A549 (cell line): Measurements from ENCODE around the gene FBXO28. TPM values are rescaled to one million over a fixed set of nuclear protein-coding genes. Genes with fewer than 3 reads are reported as not detected.

Experiments
- ATAC-seq, 2 experiments: fragments of 200-7000 bp in 1 of 2; fragments of >200 bp in 1 of 2; cut with Nextera tagmentation in 1 of 2; cut with Tn5 transposase in 1 of 2; 3 replicates each; pipeline versions ENCODE4 v1.8.0 to v1.9.1; 2018 to 2020; ENCODE audit warnings: mild to moderate bottlenecking in 1 of 2, moderate library complexity in 1 of 2
- CTCF ChIA-PET: fragments of 300-600 bp; sonication (Branson Sonifier 250); formaldehyde crosslinking; extraction: SDS; loops from one replicate; lab custom pipeline; 2021; ENCODE audit warnings: antibody characterized with exemption, inconsistent platforms; lab: Yijun Ruan, JAX
- POLR2A ChIA-PET: fragments of 350-600 bp; formaldehyde crosslinking; extraction: SDS; loops from one replicate; lab custom pipeline; 2021; ENCODE audit warnings: antibody characterized with exemption, inconsistent platforms; lab: Yijun Ruan, JAX
- DNase-seq, 2 experiments: peaks; one replicate each; pipeline versions ENCODE4 v3.0.0 to v3.0.0-alpha.2; 2011 to 2016; ENCODE audit warnings: low read depth in 1 of 2, low spot score in 1 of 2
- FAIRE-seq: peaks from 2 replicates; lab custom pipeline; 2011; peaks lifted over from hg19 to GRCh38; lab: Jason Lieb, UNC
- H3K27ac ChIP-seq, 2 experiments: fragments of >200 bp; sonication (Bioruptor Twin); formaldehyde crosslinking; 3 replicates each; pipeline ENCODE4 v1.5.1; 2016 to 2017
- H3K4me1 ChIP-seq: fragments of >200 bp; sonication (Bioruptor Twin); formaldehyde crosslinking; 3 replicates; pipeline ENCODE4 v1.6.1; 2016
- H3K4me2 ChIP-seq: fragments of >200 bp; sonication (Bioruptor Twin); formaldehyde crosslinking; 3 replicates; pipeline ENCODE4 v1.6.1; 2016
- H3K4me3 ChIP-seq: fragments of >200 bp; sonication (Bioruptor Twin); formaldehyde crosslinking; 3 replicates; pipeline ENCODE4 v1.5.1; 2016
- H3K9me3 ChIP-seq: fragments of >200 bp; sonication (Bioruptor Twin); formaldehyde crosslinking; 3 replicates; pipeline ENCODE4 v1.6.1; 2016
- E2F6 ChIP-seq: IDR thresholded peaks from 2 replicates; pipeline ENCODE4 v1.6.1; 2012; ENCODE audit warnings: low read depth, borderline replicate concordance
- EHMT2 ChIP-seq: fragments of 200-600 bp; sonication (generic); IDR thresholded peaks from 2 replicates; pipeline ENCODE4 v1.6.1; 2016; ENCODE audit warnings: antibody characterized with exemption, low read depth, mild to moderate bottlenecking, moderate library complexity
- ELK1 ChIP-seq: fragments of 150-350 bp; IDR thresholded peaks from 2 replicates; pipeline ENCODE4 v1.6.1; 2014; ENCODE audit warnings: low read depth, mild to moderate bottlenecking, low read length
- ESRRA ChIP-seq: fragments of 150-350 bp; IDR thresholded peaks from 2 replicates; pipeline ENCODE4 v1.6.1; 2014; ENCODE audit warnings: mild to moderate bottlenecking, low read length, borderline replicate concordance
- FOSB ChIP-seq: fragments of 250-450 bp; sonication (Bioruptor Pico); IDR thresholded peaks from 2 replicates; pipeline ENCODE4 v1.5.0; 2020; ENCODE audit warnings: mild to moderate bottlenecking, moderate library complexity
- FOSL2 ChIP-seq, 2 experiments: fragments of 450-650 bp in 1 of 2; fragments of >200 bp in 1 of 2; sonication (Bioruptor Twin) in 1 of 2; formaldehyde crosslinking; IDR thresholded peaks; 2 replicates each; pipeline versions ENCODE4 v1.5.0 to v1.6.1; 2016 to 2020; ENCODE audit warnings: mild to moderate bottlenecking in 1 of 2, moderate library complexity in 1 of 2
- HDAC2 ChIP-seq: fragments of 200-600 bp; sonication (generic); IDR thresholded peaks from 2 replicates; pipeline ENCODE4 v1.6.1; 2016
- HMGXB4 ChIP-seq: fragments of 250-450 bp; sonication (Bioruptor Pico); IDR thresholded peaks from 2 replicates; pipeline ENCODE4 v1.5.0; 2021; ENCODE audit warnings: mild to moderate bottlenecking, moderate library complexity, borderline replicate concordance
- JUNB ChIP-seq: fragments of >200 bp; sonication (Bioruptor Twin); formaldehyde crosslinking; IDR thresholded peaks from 2 replicates; pipeline ENCODE4 v1.6.1; 2016
- MAZ ChIP-seq: fragments of 150-350 bp; IDR thresholded peaks from 2 replicates; pipeline ENCODE4 v1.6.1; 2014; ENCODE audit warnings: antibody characterized with exemption, low read depth, low read length, borderline replicate concordance
- MYC ChIP-seq: IDR thresholded peaks from 2 replicates; pipeline ENCODE4 v1.6.1; 2012; ENCODE audit warnings: mild to moderate bottlenecking, inconsistent platforms, low read length, improper control_type of control experiment, borderline replicate concordance
- NFE2L2 ChIP-seq: fragments of 150-350 bp; conservative IDR thresholded peaks from 2 replicates; pipeline ENCODE4 v1.6.1; 2014; ENCODE audit warnings: low read length
- PHF8 ChIP-seq: fragments of 200-600 bp; sonication (generic); IDR thresholded peaks from 2 replicates; pipeline ENCODE4 v1.6.1; 2016; ENCODE audit warnings: low read depth, mild to moderate bottlenecking, antibody characterized with exemption, moderate library complexity, borderline replicate concordance
- RCOR1 ChIP-seq: fragments of 150-350 bp; IDR thresholded peaks from 2 replicates; pipeline ENCODE4 v1.6.1; 2014; ENCODE audit warnings: antibody characterized with exemption, low read length, low read depth
- REST ChIP-seq: fragments of 200-600 bp; sonication (generic); IDR thresholded peaks from 2 replicates; pipeline ENCODE4 v1.6.1; 2016; ENCODE audit warnings: antibody characterized with exemption, mild to moderate bottlenecking, moderate library complexity
- SREBF2 ChIP-seq: fragments of 450-650 bp; IDR thresholded peaks from 2 replicates; pipeline ENCODE4 v1.6.1; 2014; ENCODE audit warnings: mild to moderate bottlenecking, moderate library complexity
- ZNF302 ChIP-seq: fragments of 250-450 bp; sonication (Bioruptor Pico); IDR thresholded peaks from 2 replicates; pipeline ENCODE4 v1.9.0; 2021; ENCODE audit warnings: inconsistent platforms, mild to moderate bottlenecking, moderate library complexity
- WGBS: methylation state at CpG from one replicate; pipeline ENCODE4 v1.1.6; 2017; ENCODE audit errors: missing lambda C conversion rate; 5-methylcytosine and 5-hydroxymethylcytosine counted together
- polyA plus RNA-seq, 4 experiments: library from polyadenylated mRNA; depleted of rRNA in 3 of 4; stranded (reverse); fragments of >200 nt; fragmentation: RNase III in 1 of 4; extraction: RNeasy Plus Mini Kit Qiagen cat#74134 plus additional on column Dnase treatment in 1 of 4; gene quantifications; 2 replicates in 3 of 4; 3 replicates in 1 of 4; pipeline ENCODE4 v1.2.3, GENCODE V29; 2011 to 2017

FBXO28 gene
- polyA plus RNA-seq, 2 of the 4 experiments (the other 2 are of a cell fraction): 19.1 to 31.5 TPM

- CTCF ChIA-PET: interaction anchor here (0.6 kb wide), 1 partner anchor 1463 kb away, joined by 5 read pairs; no protein-coding TSS in a partner anchor
- FAIRE-seq: no peak
Observed at GRCh38 chr1:224177356-224177999, 63.6 kb downstream of the FBXO28 start.

GRCh38 chr1:224178894-224179293 is 65.0 kb downstream of the FBXO28 start:
- Histone ChIP-seq H3K4me2 (no peak overlapping the region), H3K9me3 (no peaks in the 10 kb centered on the region), H3K4me1 (peaks cover 3% of the 10 kb centered on the region; the same call in 1 of the 3 replicates), H3K4me3 (no peak overlapping the region), H3K27ac (no peak overlapping the region)
- ATAC-seq (no peak), FAIRE-seq (no peak), DNase-seq (no peak)
- ChIA-PET CTCF (interaction anchor here (0.8 kb wide), 1 partner anchor 9 kb away, joined by 3 read pairs; no protein-coding TSS in a partner anchor), POLR2A (no interaction called here)
- whole genome bisulfite sequencing: 93% methylated on average over 5 of the region's 5 CpGs
- TF ChIP-seq SREBF2 (no peak), REST (no peak), JUNB (no peak), EHMT2 (no peak), E2F6 (no peak), ELK1 (no peak)

More at GRCh38 chr1:224177356-224177999, 63.6 kb downstream of the FBXO28 start:
- ATAC-seq (no peak), DNase-seq (no peak)
- Histone ChIP-seq H3K9me3 (no peaks in the 10 kb centered on the region), H3K4me2 (no peak overlapping the region), H3K4me3 (no peak overlapping the region), H3K4me1 (peaks cover 3% of the 10 kb centered on the region; the same call in 1 of the 3 replicates), H3K27ac (no peak overlapping the region)
- 81% methylated on average over 9 of the region's 9 CpGs for WGBS
- POLR2A ChIA-PET: no interaction called here
- TF ChIP-seq ZNF302 (CRISPR knock-in tag) (no peak), ESRRA (no peak), FOSL2 (IDR thresholded peaks at IDR 0.05) (no peak), FOSL2 (CRISPR knock-in tag; IDR thresholded peaks at IDR 0.05) (no peak), MYC (no peak), ELK1 (no peak), E2F6 (no peak), FOSB (CRISPR knock-in tag) (no peak), MAZ (no peak), HDAC2 (no peak), RCOR1 (no peak), PHF8 (no peak), NFE2L2 (no peak), HMGXB4 (no peak), SREBF2 (no peak)
- TF ChIP-seq, all 56 proteins: peak for 0
